SK-MEL-5 (cell line): ENCODE results near the gene NCAM1. TPM values are rescaled to one million over a fixed set of nuclear protein-coding genes. Genes with fewer than 3 reads are reported as not detected.
"Not testable (repeated sequence)": the region's sequence is repeated elsewhere in the genome, so short reads cannot be mapped to it uniquely, and the experiment has no call there.

Experiments used
- DNase-seq: peaks from one replicate; pipeline ENCODE4 v3.0.0-alpha.2; 2016; ENCODE audit warnings: low read depth, low spot score
- in situ Hi-C: cut with HindIII; loops from 2 replicates; pipeline ENCODE4 v1.10.0; 2016; ENCODE audit warnings: low sequenced_read_pairs, high pct_unique_total_duplicates, low pct_unique_long_range_greater_than_20kb
- total RNA-seq: library from RNA; depleted of rRNA; stranded (reverse); fragments of >200 nt; shearing (Covaris generic); gene quantifications from 2 replicates; pipeline ENCODE4 v1.2.3, GENCODE V29; 2014

Gene NCAM1
- total RNA-seq, 1 experiment from 2014 or later: not detected

GRCh38 chr11:113053042-113053441, 91.8 kb downstream of the NCAM1 start:
- DNase-seq, in situ Hi-C loops: not testable (repeated sequence)

DNA sequence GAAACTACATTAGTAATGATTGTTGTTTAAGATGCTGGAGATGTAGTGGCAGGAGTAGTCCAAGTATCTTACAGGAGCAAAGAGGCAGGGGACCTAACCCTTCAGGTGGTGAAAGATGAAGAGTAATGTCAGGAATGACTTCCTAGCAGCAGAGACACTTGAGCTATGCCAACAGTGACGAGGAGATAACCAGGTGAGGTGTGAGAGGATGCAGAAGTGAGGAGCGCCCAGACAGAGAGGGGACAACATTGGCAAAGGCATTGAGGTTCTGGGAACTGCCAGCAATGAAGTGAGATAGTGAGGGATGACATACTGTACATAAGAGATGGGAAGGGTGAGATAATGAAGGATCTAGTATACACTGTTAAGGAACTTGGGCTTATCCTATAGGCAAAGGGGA, 95.8 kb downstream of the NCAM1 start:
- in situ Hi-C loops: no loop called here
- no peak for DNase-seq

DNA sequence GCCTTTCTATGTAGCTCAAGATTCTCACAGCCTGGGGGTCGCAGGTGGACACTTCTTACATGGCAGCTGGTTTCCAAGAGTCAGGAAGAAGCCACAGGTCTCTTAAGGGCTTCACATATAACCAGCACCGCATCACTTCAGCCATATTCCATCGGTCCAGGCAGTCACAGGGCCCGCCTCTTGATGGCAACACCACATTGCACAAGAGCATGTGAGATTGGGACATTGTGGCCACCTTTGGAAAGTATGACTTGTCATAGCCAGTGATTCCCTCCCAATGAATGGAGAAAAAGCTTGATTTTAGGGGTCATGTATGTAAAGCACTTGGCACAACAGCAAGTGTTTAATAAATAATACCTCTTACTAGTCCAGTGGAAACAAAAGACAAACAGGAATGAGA, 98.3 kb downstream of the NCAM1 start:
- in situ Hi-C loops: no loop called here
- DNase-seq: no peak

DNA sequence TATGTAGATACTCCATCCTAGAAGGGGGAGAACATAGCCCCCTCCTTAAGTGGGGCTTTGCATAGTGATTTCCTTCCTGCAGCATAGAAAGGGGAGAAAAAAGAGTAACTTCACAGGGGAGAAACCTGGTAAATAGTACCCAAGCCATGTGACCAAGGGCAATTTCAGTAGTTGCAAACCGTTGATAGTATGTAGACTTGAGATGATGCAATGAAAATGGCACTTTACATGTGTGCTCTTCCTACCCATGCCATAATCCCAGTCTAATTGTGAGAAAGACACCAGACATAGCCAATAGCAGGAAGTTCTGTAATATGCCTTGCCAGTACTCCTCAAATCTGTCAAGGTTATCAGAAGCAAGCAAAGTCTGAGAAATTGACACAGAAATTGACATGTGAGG, 104.1 kb downstream of the NCAM1 start:
- DNase-seq: no peak
- in situ Hi-C loops: no loop called here

DNA sequence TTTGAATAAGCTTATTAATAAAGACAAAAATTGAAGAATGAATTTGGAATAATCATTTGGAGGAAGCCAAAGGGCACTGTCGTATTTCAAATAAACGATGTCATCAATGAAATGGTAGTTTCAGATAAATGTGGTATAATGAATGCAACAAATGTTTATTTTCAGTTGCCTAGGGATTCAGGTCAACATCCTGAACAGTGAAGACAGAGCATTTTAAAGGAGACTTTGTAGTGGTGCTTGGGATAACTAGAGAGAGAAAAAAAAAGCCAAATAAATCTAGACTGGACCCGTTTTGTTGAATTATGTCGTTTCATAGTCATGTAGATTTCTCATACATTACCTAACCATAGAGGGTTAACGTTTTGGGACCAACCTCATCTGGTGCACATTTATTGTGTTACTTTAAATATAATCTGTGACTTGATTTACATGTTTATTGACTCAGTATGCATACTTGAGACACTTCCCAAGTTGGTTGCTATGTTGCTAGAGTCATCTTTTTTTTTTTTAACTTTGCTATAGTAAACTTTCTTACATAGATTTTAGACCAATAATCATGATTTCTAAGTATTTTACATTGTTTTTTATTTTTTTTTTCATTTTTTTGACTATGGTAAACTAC, 111.1 kb downstream of the NCAM1 start:
- DNase-seq: no peak
- in situ Hi-C loops: no loop called here

DNA sequence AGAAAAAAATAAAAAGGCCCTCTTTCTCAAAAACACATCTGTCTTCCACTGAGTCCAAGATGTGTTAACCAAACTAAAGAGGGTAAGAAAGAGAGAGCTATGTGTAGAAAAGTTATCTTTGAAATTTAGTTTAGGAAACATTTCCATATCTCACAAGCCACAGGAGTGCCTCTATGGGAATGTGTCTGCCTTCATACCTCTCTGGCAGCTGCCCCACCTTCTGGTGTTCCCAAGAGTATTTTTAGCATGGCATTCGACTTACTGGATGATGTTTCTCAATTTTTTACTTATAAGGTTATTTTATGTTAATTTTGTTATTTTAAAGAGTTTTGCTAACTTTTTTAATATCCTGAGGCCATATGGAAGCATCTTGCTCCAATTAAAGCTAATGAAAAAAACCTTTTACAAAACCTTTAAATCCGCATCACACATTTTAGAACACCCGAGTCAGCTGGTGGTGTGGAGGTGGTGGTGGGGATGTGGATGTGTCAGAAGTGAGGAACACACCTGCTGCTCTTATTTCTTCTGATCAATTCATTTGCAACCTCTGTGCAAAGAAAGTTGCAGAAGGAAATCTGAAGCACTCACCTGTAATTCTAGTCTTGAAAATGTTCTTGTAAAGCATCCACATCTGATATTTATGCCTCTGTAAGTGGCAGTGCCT, 112.2 kb downstream of the NCAM1 start:
- in situ Hi-C loops: no loop called here

GRCh38 chr11:113075586-113076095, 114.4 kb downstream of the NCAM1 start:
- DNase-seq: no peak
- in situ Hi-C loops: no loop called here

More for the DNA sequence above, 112.2 kb downstream of the NCAM1 start:
- DNase-seq: no peak

- no peak for DNase-seq
- in situ Hi-C loops: no loop called here
These were observed 116.2 kb downstream of the NCAM1 start for GRCh38 chr11:113077379-113077778.

DNA sequence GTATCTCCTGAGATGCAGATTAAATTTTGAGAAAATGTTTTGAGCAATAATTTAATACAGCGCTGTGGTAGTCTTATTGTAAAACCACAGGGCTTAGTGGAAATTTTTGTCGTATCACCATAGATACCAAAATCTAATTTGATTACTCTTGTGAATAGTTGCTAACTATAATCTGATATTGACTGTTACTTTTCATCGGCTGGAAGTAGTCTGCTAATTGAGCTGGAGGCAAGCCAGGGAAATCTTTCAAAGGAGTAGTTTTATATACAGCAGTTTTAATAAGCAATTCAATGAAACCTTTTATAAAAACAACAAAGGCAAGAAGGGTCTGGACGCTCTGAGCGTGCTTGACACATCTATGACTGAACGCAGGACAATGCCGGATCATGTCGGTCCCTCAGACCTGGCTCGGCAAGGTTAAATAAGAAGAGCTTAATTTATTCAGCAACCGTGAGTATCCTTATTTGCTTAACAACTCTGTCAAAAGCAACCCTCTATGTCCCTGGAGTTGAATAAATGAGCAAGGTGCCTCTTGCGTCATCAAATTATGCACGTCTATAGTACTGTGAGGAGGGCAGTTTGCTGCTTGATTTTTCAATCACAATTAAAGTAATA, 121.2 kb downstream of the NCAM1 start:
- in situ Hi-C loops: no loop called here
- DNase-seq: no peak

DNA sequence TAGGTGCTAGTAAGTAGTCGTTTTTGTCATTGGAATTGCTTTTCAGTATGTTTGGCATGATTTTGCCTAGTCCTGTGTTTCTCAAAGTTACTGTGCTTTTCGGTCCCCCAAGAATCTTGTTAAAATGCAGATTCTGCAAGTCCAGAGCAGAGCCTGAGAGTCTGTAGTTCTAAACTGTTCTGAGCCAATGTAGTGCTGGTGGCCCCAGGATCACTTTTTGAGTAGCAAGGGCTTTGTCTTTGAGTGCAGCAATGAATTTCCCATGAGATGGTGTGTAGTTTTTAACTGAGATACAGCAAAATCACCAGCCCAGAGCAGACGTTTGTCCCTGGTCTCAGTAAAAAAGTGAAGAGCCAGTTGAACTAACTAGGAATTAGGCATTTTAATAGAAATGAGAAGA, 122.4 kb downstream of the NCAM1 start:
- no peak for DNase-seq
- in situ Hi-C loops: no loop called here

GRCh38 chr11:113084297-113084696, 123.1 kb downstream of the NCAM1 start:
- in situ Hi-C loops: no loop called here
- DNase-seq: no peak

DNA sequence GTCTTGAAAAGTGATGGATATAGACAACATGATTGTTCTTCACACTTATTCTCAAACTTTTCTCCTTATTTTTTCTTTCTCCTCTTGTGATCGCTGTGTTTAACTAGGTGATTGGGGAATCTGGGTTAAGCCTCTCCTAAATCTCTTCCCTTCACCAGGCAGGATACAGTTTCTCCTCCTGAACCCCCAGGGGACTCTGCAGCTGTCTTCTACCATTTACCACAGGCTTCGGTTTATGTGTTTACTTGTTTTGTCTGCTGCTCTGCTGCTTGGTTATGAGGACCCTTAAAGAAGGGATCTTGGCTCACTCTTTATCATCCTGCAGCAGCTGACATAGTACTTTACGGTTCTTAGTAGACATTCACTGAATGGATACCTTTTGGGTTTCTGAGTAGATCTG, 124.2 kb downstream of the NCAM1 start:
- in situ Hi-C loops: no loop called here
- no peak for DNase-seq

- no peak for DNase-seq
- in situ Hi-C loops: no loop called here
These were observed 126.5 kb downstream of the NCAM1 start for GRCh38 chr11:113087706-113088105.

DNA sequence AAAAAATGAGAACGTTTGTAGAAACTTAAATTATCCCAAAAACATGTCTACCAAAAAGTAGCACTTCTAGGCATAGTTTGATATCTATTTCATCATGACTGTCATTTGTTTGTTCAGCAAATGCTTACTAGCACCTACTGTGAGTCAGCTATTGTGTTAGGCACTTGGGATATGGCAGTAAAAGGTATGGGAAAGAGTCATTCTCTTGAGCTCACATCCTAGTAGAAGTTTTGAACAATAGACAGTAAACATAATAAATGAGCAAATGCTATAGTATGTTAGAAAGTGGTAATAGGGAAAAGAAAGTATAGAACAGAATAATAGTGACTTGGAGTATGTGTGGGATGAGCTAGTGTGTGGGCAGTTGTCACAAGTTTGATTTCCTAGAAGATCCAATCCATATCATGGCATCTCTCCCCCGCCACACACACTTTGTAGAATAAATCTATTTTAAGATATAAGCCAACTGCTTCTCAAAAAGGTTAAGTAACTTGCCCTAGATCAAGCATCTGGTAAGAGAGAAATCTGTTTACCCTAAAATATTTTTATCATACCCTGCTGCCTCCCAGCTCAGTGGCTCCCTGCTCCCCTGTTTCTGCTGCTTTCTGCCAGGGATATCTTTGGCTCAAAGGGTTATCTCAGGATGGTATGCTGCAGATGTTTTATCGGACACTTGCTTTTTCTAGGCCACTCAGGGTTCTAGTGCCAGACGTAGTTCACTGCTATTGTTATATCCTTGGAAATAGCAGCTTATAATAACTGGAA, 129.7 kb downstream of the NCAM1 start:
- no peak for DNase-seq
- in situ Hi-C loops: no loop called here

DNA sequence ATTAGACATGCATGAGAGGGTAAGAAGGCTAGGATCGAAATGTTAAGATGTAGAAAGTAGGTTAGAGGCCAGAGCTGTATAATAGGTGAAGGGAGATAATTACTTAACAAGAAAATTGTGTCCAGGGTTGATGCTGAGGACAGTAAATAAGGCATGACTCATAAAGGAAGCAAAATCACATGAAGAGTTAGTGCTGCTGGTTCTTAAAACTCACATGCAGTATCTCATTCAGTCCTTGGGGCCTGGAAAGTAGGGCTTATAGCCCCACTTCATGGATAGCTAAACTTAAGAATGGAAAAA, 130.2 kb downstream of the NCAM1 start:
- in situ Hi-C loops: no loop called here
- no peak for DNase-seq

- in situ Hi-C loops: no loop called here
- DNase-seq: no peak
These were observed 135.4 kb downstream of the NCAM1 start for GRCh38 chr11:113096648-113097047.

DNA sequence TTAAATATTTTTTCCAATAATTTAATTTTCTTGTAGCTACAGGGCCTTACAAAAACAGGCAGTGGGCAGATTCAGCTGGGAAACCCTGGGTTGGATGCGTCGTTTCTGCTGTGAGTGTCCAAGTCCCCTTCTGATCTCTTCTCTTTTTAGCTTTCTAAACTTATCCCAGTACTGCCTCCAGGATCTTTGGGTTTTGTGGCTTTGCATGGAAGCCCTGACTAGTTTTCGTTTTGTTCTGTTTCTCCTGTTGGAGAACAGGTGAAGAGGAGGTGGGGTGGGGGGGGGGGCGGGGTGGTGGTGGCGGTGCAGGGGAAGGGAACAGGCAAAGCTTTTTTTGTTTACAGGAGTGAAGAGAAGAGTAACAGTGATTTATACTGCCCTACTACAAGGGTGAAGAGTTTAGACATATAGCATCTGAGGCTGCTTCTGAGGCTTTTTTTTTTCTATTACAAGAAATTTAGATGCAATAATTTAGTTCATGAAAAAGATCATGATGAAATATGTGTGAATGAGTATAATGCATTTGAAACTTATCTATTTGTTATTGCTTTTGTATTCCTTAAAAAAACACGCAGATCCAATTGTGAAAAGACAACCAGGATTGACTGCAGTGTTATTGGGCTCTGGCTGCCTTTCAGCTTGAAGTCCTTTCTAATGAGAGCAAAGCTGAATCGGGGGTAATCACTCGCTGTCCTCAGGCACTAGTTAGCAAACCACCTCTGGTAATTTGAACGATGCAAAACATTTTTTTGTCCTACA, 142.9 kb downstream of the NCAM1 start:
- in situ Hi-C loops: no loop called here
- no peak for DNase-seq
